Ishikawa (cell line): ENCODE results near the gene LSM12.

Source experiments
- RAD21 ChIP-seq: IDR thresholded peaks from 2 replicates; pipeline ENCODE4 v1.6.1; 2012; ENCODE audit warnings: low read depth
- TEAD4 ChIP-seq: IDR thresholded peaks from 2 replicates; pipeline ENCODE4 v1.6.1; 2012
- TF ChIP-seq, protein P1 (sequence below): IDR thresholded peaks from 2 replicates; pipeline ENCODE4 v1.6.1; 2012
- TF ChIP-seq, protein P2 (sequence below): IDR thresholded peaks from 2 replicates; pipeline ENCODE4 v1.6.1; 2012

DNA sequence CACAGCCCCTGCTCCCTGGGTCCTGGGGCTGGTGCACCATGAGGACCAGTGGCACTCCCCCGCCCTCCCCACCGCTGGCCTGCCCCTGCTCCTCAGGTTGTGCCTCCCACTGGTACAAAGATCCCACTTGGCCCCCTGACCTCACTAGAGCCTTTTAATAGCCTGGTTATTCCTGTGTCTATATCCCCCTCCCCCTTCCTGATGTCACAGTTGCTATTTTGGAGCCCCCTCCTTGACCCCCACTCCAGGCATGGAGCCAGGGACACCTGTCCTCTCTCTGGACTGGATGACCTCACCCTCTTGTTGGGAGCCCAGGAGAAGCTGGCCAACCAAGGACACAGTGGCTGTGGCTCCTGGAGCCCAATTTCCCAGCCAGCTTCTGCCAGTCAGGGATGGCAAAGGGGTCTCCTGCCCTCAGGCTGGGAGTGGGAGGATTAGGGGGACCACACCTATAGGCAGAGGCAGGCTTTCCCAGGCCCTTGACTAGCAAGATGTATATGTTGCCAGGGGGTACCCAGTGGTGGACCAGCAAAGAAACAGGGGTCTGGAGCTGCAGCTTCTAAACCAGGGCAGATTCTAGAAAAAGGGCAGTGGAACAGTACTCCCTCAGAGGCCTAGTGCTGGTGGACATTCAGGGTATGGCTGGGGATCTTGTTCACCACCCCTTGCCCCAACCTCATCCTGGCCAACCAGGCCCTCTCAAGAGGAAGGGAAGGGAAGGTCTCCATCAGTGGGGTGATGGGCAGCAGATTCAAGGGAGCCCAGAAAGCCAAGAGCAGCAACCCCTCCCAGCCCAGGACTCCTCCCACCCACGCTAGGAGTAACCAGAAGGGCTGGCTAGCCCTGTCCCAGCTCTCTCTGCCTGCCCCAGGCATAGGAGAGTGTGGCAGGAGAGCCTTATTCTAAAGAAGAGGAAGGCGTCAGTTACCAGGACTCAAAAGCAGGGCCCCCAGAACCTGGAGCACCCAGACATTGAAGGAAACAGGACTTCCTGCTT is 46.1 kb upstream of the LSM12 start:
- TF ChIP-seq RAD21: no peak
- no peak for TF ChIP-seq TEAD4
- TF ChIP-seq, protein P1, sequence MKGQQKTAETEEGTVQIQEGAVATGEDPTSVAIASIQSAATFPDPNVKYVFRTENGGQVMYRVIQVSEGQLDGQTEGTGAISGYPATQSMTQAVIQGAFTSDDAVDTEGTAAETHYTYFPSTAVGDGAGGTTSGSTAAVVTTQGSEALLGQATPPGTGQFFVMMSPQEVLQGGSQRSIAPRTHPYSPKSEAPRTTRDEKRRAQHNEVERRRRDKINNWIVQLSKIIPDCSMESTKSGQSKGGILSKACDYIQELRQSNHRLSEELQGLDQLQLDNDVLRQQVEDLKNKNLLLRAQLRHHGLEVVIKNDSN: no peak
- TF ChIP-seq, protein P2, sequence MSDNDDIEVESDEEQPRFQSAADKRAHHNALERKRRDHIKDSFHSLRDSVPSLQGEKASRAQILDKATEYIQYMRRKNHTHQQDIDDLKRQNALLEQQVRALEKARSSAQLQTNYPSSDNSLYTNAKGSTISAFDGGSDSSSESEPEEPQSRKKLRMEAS: no peak
